ENCODE data around the gene PRRG4.

DNA sequence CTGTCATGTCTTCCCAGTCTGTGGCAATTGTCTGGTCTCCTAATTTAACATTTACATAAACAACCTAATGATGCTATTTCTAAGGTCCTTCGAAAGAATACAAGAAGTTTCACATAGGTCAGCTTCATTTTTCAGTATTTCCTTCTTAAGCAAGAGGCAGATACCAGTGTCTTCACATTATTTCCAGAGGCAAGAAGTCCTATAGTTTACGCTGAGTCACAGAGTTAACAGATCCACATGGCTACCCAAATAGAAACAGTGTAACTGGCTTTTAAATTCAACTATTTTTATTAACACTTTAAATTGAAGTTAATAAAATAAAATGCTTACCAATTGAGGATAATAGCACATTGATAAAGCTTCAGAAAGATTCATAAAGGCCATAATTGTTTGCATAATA is 10.9 kb downstream of the PRRG4 start:
- no peak for TF ChIP-seq POLR2A (IDR thresholded peaks at IDR 0.05; ENCODE audit: low read depth, low read length)
- TF ChIP-seq, protein P1, sequence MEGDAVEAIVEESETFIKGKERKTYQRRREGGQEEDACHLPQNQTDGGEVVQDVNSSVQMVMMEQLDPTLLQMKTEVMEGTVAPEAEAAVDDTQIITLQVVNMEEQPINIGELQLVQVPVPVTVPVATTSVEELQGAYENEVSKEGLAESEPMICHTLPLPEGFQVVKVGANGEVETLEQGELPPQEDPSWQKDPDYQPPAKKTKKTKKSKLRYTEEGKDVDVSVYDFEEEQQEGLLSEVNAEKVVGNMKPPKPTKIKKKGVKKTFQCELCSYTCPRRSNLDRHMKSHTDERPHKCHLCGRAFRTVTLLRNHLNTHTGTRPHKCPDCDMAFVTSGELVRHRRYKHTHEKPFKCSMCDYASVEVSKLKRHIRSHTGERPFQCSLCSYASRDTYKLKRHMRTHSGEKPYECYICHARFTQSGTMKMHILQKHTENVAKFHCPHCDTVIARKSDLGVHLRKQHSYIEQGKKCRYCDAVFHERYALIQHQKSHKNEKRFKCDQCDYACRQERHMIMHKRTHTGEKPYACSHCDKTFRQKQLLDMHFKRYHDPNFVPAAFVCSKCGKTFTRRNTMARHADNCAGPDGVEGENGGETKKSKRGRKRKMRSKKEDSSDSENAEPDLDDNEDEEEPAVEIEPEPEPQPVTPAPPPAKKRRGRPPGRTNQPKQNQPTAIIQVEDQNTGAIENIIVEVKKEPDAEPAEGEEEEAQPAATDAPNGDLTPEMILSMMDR (conservative IDR thresholded peaks at IDR 0.05; ENCODE audit: low read depth, low read length) = no peak
- TF ChIP-seq, protein P2, sequence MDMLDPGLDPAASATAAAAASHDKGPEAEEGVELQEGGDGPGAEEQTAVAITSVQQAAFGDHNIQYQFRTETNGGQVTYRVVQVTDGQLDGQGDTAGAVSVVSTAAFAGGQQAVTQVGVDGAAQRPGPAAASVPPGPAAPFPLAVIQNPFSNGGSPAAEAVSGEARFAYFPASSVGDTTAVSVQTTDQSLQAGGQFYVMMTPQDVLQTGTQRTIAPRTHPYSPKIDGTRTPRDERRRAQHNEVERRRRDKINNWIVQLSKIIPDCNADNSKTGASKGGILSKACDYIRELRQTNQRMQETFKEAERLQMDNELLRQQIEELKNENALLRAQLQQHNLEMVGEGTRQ (IDR thresholded peaks at IDR 0.05; ENCODE audit: low read depth, low read length) = no peak

All from IMR-90 (cell line).